Prostate gland (tissue), 2 donors: ENCODE results near the gene PXT1. TPM values are rescaled to one million over a fixed set of nuclear protein-coding genes. Genes with fewer than 3 reads are reported as not detected.
"Not testable (repeated sequence)": the region's sequence is repeated elsewhere in the genome, so short reads cannot be mapped to it uniquely, and the experiment has no call there.

Experiments
- DNase-seq: peaks from one replicate; pipeline ENCODE4 v3.0.0-alpha.2; 2019; ENCODE audit warnings: low spot score
- H3K27ac ChIP-seq, 2 donors: fragments of 200-600 bp; sonication (generic); 2 replicates each; pipeline ENCODE4 v1.5.1; 2017 to 2019
- H3K27me3 ChIP-seq: fragments of 200-600 bp; sonication (generic); replicated peaks from 2 replicates; pipeline ENCODE4 v1.5.1; 2019; ENCODE audit not compliant: insufficient read depth
- H3K36me3 ChIP-seq, 2 donors: fragments of 200-600 bp; sonication (generic); 1 replicate in 1 of 2; 2 replicates in 1 of 2; pipeline versions ENCODE4 v1.5.1 to v1.8.1; 2017 to 2019
- H3K4me1 ChIP-seq: fragments of 200-600 bp; sonication (generic); replicated peaks from 2 replicates; pipeline ENCODE4 v1.5.1; 2019
- H3K4me3 ChIP-seq, 2 donors: fragments of 200-600 bp; sonication (generic); 2 replicates each; pipeline ENCODE4 v1.5.1; 2017 to 2019
- H3K9me3 ChIP-seq: fragments of 200-600 bp; sonication (generic); 2 replicates; pipeline ENCODE4 v1.5.1; 2017
- POLR2A ChIP-seq: fragments of 450-650 bp; IDR thresholded peaks from one replicate; pipeline ENCODE4 v1.6.1; 2016; ENCODE audit warnings: antibody characterized with exemption, mild to moderate bottlenecking
- POLR2AphosphoS5 ChIP-seq: sonication (generic); formaldehyde crosslinking; IDR thresholded peaks from one replicate; pipeline ENCODE4 v1.6.1; 2017; ENCODE audit warnings: antibody characterized with exemption
- WGBS: methylation state at CpG from one replicate; pipeline ENCODE4 v1.1.5; 2018; 5-methylcytosine and 5-hydroxymethylcytosine counted together
- intact Hi-C: fragments of 100-400 bp; cut with DNase I; formaldehyde crosslinking; loops from one replicate; pipeline ENCODE4 v1.14.2; 2022
- total RNA-seq, 2 donors: library from RNA; depleted of rRNA; stranded (reverse); fragments of >200 nt; gene quantifications; one replicate each; pipeline ENCODE4 v1.1.0, GENCODE V29; 2016
- TF ChIP-seq, protein P1 (sequence below), 4 experiments: fragments of 200-600 bp in 2 of 4; fragments of 450-650 bp in 2 of 4; sonication (generic) in 2 of 4; IDR thresholded peaks; 1 replicate in 3 of 4; 2 replicates in 1 of 4; pipeline ENCODE4 v1.5.1; 2016 to 2019; ENCODE audit warnings: antibody characterized with exemption in 4 of 4, mild to moderate bottlenecking in 2 of 4, moderate library complexity in 2 of 4

The PXT1 gene
- total RNA-seq, 2 donors from 2014 or later: 6.3 TPM; not detected in 1

DNA sequence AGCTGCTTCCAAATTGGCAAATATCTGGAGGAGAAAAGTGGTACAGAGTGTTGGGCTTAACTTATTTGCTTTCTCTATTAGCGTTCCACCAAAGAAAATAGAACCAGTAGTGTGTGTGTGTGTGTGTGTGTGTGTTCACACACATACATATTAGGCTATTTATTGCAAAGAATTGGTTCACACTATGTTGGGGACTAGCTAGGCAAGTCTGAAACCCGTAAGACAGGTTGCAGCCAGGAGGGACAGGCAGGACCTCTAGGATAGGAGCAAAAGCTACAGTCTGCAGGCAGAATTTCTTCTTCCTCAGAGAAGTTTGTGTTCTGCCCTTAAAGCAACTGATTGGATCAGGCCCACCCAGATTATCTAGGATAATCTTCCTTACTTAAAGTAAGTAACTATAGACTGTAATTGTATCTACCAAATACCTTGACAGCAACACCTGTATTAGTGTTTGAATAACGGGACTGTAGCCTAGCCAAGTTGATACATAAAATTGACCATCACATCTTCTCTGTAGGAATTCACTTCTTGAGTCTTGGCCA is 12.9 kb upstream of the PXT1 start:
- intact Hi-C loops: no loop called here
- WGBS: 42% methylated on average over 3 of the region's 3 CpGs
- Histone ChIP-seq H3K9me3 (no peaks in the 10 kb centered on the region), H3K4me1 (peaks cover 7% of the 10 kb centered on the region), H3K36me3 (no peaks in the 10 kb centered on the region), H3K27ac (peak overlapping the region in 1 of 2 donors; percentile 44), H3K4me3 (no peak overlapping the region), H3K27me3 (no peaks in the 10 kb centered on the region)
- DNase-seq: peak; percentile 76
- TF ChIP-seq POLR2AphosphoS5 (peak; percentile 83), POLR2A (no peak)
- TF ChIP-seq, protein P1, sequence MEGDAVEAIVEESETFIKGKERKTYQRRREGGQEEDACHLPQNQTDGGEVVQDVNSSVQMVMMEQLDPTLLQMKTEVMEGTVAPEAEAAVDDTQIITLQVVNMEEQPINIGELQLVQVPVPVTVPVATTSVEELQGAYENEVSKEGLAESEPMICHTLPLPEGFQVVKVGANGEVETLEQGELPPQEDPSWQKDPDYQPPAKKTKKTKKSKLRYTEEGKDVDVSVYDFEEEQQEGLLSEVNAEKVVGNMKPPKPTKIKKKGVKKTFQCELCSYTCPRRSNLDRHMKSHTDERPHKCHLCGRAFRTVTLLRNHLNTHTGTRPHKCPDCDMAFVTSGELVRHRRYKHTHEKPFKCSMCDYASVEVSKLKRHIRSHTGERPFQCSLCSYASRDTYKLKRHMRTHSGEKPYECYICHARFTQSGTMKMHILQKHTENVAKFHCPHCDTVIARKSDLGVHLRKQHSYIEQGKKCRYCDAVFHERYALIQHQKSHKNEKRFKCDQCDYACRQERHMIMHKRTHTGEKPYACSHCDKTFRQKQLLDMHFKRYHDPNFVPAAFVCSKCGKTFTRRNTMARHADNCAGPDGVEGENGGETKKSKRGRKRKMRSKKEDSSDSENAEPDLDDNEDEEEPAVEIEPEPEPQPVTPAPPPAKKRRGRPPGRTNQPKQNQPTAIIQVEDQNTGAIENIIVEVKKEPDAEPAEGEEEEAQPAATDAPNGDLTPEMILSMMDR (IDR thresholded peaks at IDR 0.05): no peak

DNA sequence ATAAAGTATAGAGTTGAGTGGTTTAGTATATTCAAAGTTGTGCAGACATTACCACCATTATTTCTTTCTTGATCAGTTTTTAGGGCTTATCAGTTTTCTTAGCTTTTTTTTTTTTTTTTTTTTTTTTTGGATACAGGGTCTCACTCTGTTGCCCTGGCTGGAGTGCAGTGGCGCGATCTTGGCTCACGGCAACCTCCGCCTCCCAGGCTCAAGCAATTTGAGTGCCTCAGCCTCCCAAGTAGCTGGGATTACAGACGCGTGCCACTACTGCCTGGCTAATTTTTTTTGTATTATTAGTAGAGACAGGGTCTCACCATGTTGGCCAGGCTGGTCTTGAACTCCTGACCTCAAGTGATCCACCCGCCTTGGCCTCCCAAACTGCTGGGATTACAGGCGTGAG is 10.2 kb upstream of the PXT1 start:
- H3K27ac ChIP-seq, intact Hi-C loops, H3K36me3 ChIP-seq, H3K4me1 ChIP-seq, H3K27me3 ChIP-seq, H3K4me3 ChIP-seq, H3K9me3 ChIP-seq, DNase-seq: not testable (repeated sequence)
- WGBS: 97% methylated on average over 8 of the region's 8 CpGs

DNA sequence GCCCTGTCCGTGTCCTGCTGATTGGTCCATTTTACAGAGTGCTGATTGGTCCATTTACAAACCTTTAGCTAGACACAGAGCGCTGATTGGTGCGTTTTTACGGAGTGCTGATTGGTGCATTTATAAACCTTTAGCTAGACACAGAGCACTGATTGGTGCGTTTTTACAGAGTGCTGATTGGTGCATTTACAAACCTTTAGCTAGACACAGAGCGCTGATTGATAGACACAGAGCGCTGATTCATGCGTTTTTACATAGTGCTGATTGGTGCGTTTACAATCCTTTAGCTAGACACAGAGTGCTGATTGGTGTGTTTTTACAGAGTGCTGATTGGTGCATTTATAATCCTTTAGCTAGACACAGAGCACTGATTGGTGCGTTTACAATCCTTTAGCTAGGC is 6.5 kb upstream of the PXT1 start:
- H3K27ac ChIP-seq, H3K4me1 ChIP-seq, intact Hi-C loops, H3K4me3 ChIP-seq, DNase-seq, H3K27me3 ChIP-seq, H3K36me3 ChIP-seq, H3K9me3 ChIP-seq: not testable (repeated sequence)
- 96% methylated on average over 10 of the region's 10 CpGs for WGBS

DNA sequence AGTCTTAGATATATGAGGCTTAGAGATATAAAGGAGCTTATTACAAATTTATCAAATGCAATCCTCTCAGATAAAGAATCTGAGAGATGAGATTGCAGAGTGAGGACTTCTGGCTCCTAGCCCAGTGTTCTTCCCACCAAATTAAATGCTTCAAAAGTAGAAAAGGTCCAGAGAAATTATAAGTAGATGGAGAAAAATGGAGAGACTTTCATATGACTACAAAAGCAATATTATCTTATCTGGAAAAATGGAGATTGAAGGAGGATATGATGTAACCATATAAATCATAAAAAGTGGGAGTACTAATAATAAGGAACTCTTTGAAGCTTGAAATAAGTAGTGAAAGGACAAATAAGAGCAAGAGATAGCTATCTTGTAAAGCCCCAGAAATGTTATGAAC is 3.0 kb upstream of the PXT1 start:
- no peak overlapping the region for H3K4me3 ChIP-seq
- TF ChIP-seq POLR2A: no peak
- TF ChIP-seq, protein P1 (IDR thresholded peaks at IDR 0.05): no peak
- TF ChIP-seq POLR2AphosphoS5: no peak
- no peak for DNase-seq
- H3K27me3 ChIP-seq: no peaks in the 10 kb centered on the region
- H3K36me3 ChIP-seq: no peaks in the 10 kb centered on the region
- intact Hi-C loops: loop anchor here (2.0 kb wide), 1 partner anchor 101 kb away; the partner anchor contains the start of gene STK38
- no peak overlapping the region for H3K27ac ChIP-seq
- H3K9me3 ChIP-seq: no peaks in the 10 kb centered on the region
- peaks cover 3% of the 10 kb centered on the region for H3K4me1 ChIP-seq

DNA sequence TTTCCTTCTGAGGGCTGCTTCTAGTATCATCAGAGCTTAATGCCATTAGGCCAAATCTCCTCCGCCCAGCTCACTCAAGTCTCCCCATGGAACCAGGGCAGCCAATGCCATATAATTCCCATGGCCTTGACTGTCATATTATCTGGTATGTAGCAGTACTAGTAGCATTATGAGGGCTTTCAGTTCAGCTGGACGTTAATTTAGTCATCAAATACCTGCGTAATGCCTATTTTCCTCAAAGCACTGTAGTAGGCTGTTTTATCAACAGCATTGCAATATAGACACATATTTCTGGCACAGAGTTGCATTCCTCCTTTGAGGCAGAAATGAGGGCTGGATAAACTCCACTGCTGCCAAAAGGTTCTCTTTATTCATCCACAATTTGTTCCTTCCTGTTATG is 1.8 kb upstream of the PXT1 start:
- Histone ChIP-seq H3K27ac (peak overlapping the region; percentile 97), H3K27me3 (no peaks in the 10 kb centered on the region), H3K4me3 (peak overlapping the region in 1 of 2 donors; percentile 84), H3K9me3 (no peaks in the 10 kb centered on the region), H3K4me1 (peaks cover 3% of the 10 kb centered on the region), H3K36me3 (no peaks in the 10 kb centered on the region)
- intact Hi-C loops: loop anchor here (2.0 to 5.0 kb wide), 2 partner anchors 102 to 148 kb away; partner anchors contain the start of genes SRSF3 and STK38
- 54% methylated on average over 3 of the region's 3 CpGs for WGBS
- TF ChIP-seq, protein P1 (IDR thresholded peaks at IDR 0.05): no peak
- no peak for TF ChIP-seq POLR2A
- no peak for TF ChIP-seq POLR2AphosphoS5
- DNase-seq: no peak
